GM23248 (cell line): ENCODE measurements around the gene FAM53A. TPM values are rescaled to one million over a fixed set of nuclear protein-coding genes. Genes with fewer than 3 reads are reported as not detected.

Source experiments
- DNase-seq: peaks from one replicate; pipeline ENCODE4 v3.0.0-alpha.2; 2015
- H2AFZ ChIP-seq: fragments of 200-600 bp; sonication (generic); 2 replicates; pipeline ENCODE4 v1.6.1; 2016; ENCODE audit warnings: antibody characterized with exemption
- H3F3A ChIP-seq: fragments of 200-600 bp; sonication (generic); 2 replicates; pipeline ENCODE4 v1.6.1; 2016; ENCODE audit warnings: mild to moderate bottlenecking, antibody characterized with exemption, mixed run types; ENCODE audit not compliant: insufficient read depth
- H3K27ac ChIP-seq: fragments of 200-600 bp; sonication (generic); 2 replicates; pipeline ENCODE4 v1.5.1; 2016; ENCODE audit warnings: mild to moderate bottlenecking
- H3K27me3 ChIP-seq: fragments of 200-600 bp; sonication (generic); replicated peaks from 2 replicates; pipeline ENCODE4 v1.6.1; 2016; ENCODE audit warnings: mild to moderate bottlenecking; ENCODE audit not compliant: insufficient read depth
- H3K36me3 ChIP-seq: fragments of 200-600 bp; sonication (generic); 2 replicates; pipeline ENCODE4 v1.6.1; 2016; ENCODE audit warnings: low read depth, mild to moderate bottlenecking
- H3K4me1 ChIP-seq: fragments of 200-600 bp; sonication (generic); 2 replicates; pipeline ENCODE4 v1.6.1; 2016; ENCODE audit warnings: mild to moderate bottlenecking; ENCODE audit not compliant: insufficient read depth
- H3K4me2 ChIP-seq: fragments of 200-600 bp; sonication (generic); one replicate; pipeline ENCODE4 v1.6.1; 2016; ENCODE audit warnings: mild to moderate bottlenecking; ENCODE audit not compliant: unreplicated experiment
- H3K4me3 ChIP-seq: fragments of 200-600 bp; sonication (generic); 2 replicates; pipeline ENCODE4 v1.5.1; 2016; ENCODE audit warnings: mild to moderate bottlenecking
- H3K79me2 ChIP-seq: fragments of 200-600 bp; sonication (generic); 2 replicates; pipeline ENCODE4 v1.6.1; 2016; ENCODE audit warnings: mild to moderate bottlenecking; ENCODE audit not compliant: insufficient read depth
- H3K9ac ChIP-seq: fragments of 200-600 bp; sonication (generic); 2 replicates; pipeline ENCODE4 v1.6.1; 2016; ENCODE audit warnings: mild to moderate bottlenecking
- H3K9me2 ChIP-seq: fragments of 200-600 bp; sonication (generic); 2 replicates; pipeline ENCODE4 v1.6.1; 2016; ENCODE audit warnings: mixed run types, mild to moderate bottlenecking, moderate library complexity; ENCODE audit not compliant: insufficient read depth
- H3K9me3 ChIP-seq: fragments of 200-600 bp; sonication (generic); one replicate; pipeline ENCODE4 v1.6.1; 2017; ENCODE audit warnings: low read depth
- H4K20me1 ChIP-seq: fragments of 200-600 bp; sonication (generic); 2 replicates; pipeline ENCODE4 v1.6.0; 2016; ENCODE audit not compliant: insufficient read depth
- EZH2 ChIP-seq: fragments of 200-600 bp; sonication (generic); IDR thresholded peaks from 2 replicates; pipeline ENCODE4 v1.6.1; 2018; ENCODE audit warnings: antibody characterized with exemption, mild to moderate bottlenecking; ENCODE audit not compliant: insufficient read depth, poor library complexity, severe bottlenecking
- EZH2phosphoT487 ChIP-seq: fragments of 200-600 bp; sonication (generic); IDR thresholded peaks from 2 replicates; pipeline ENCODE4 v1.6.1; 2018; ENCODE audit warnings: antibody characterized with exemption, moderate library complexity, mild to moderate bottlenecking, low read depth; ENCODE audit not compliant: insufficient read depth
- WGBS, 2 experiments: methylation state at CpG; one replicate each; pipeline ENCODE4 v1.1.6; 2015 to 2017; ENCODE audit warnings: low lambda C conversion rate in 2 of 2, low coverage in 1 of 2; ENCODE audit errors: missing lambda C conversion rate in 2 of 2; 5-methylcytosine and 5-hydroxymethylcytosine counted together
- in situ Hi-C: fragments of 300-500 bp; cut with MboI; formaldehyde crosslinking; loops from 2 replicates; pipeline ENCODE4 v1.15.0; 2020
- polyA plus RNA-seq: library from polyadenylated mRNA; unstranded; fragments of >200 nt; fragmentation: Nextera tagmentation; extraction: Ambion mirVana; gene quantifications from 2 replicates; pipeline ENCODE4 v1.2.1, GENCODE V29; 2016
- total RNA-seq: library from RNA; depleted of rRNA; stranded (reverse); fragments of >200 nt; shearing (Covaris generic); gene quantifications from 2 replicates; pipeline ENCODE4 v1.2.3, GENCODE V29; 2014

Gene FAM53A
- total and polyA plus RNA-seq, 2 experiments from 2014 or later = 2.8 to 3.8 TPM

- H4K20me1 ChIP-seq = no peaks in the 10 kb centered on the region
- no peaks in the 10 kb centered on the region for H3K27me3 ChIP-seq
- H3K27ac ChIP-seq = no peak overlapping the region
- H3K36me3 ChIP-seq = 0 out of 2 replicates have a peak, but pooled peaks cover 4% of the 10 kb centered on the region
- in situ Hi-C loops = no loop called here
- no peak overlapping the region for H3K4me2 ChIP-seq
- 82 to 87% methylated on average over 15 to 23 of the region's 23 CpGs for WGBS, 2 experiments
- H3K9ac ChIP-seq = no peak overlapping the region
- no peaks in the 10 kb centered on the region for H3K9me3 ChIP-seq
- H2AFZ ChIP-seq = no peak overlapping the region
- H3K4me3 ChIP-seq = no peak overlapping the region
- H3K9me2 ChIP-seq = no peaks in the 10 kb centered on the region
- H3K4me1 ChIP-seq = no peaks in the 10 kb centered on the region
- H3K79me2 ChIP-seq = no peaks in the 10 kb centered on the region
- peaks cover 32% of the 10 kb centered on the region for H3F3A ChIP-seq
- DNase-seq = no peak
- TF ChIP-seq EZH2 (no peak), EZH2phosphoT487 (no peak)
These were observed 1.4 kb upstream of the FAM53A start for GRCh38 chr4:1685235-1686150.

GRCh38 chr4:1684506-1685234, 557 bp upstream of the FAM53A start:
- 32 to 51% methylated on average over 44 to 65 of the region's 66 CpGs for WGBS, 2 experiments
- no peak for TF ChIP-seq EZH2
- Histone ChIP-seq H3K36me3 (no peaks in the 10 kb centered on the region), H3K4me2 (no peak overlapping the region), H3K9me3 (no peaks in the 10 kb centered on the region), H3K79me2 (no peaks in the 10 kb centered on the region), H3K9me2 (no peaks in the 10 kb centered on the region), H4K20me1 (no peaks in the 10 kb centered on the region), H3K4me1 (no peaks in the 10 kb centered on the region), H3K4me3 (peak overlapping the region; percentile 40), H2AFZ (peak overlapping the region; percentile 58), H3F3A (peaks cover 28% of the 10 kb centered on the region), H3K27me3 (no peaks in the 10 kb centered on the region), H3K27ac (no peak overlapping the region), H3K9ac (peak overlapping the region; percentile 24; the same call in 1 of the 2 replicates)
- in situ Hi-C loops = no loop called here
- DNase-seq = no peak

- Histone ChIP-seq H2AFZ (peak overlapping the region; percentile 79), H3K27me3 (no peaks in the 10 kb centered on the region), H3K36me3 (no peaks in the 10 kb centered on the region), H3K4me1 (no peaks in the 10 kb centered on the region), H3K79me2 (no peaks in the 10 kb centered on the region), H3K9me3 (no peaks in the 10 kb centered on the region), H3K9ac (peak overlapping the region; percentile 78), H3F3A (peaks cover 17% of the 10 kb centered on the region), H3K4me3 (peak overlapping the region; percentile 70), H3K27ac (peak overlapping the region; percentile 84), H4K20me1 (no peaks in the 10 kb centered on the region), H3K4me2 (peak overlapping the region; percentile 87), H3K9me2 (no peaks in the 10 kb centered on the region)
- WGBS, 2 experiments = 1 to 3% methylated on average over 13 of the region's 13 CpGs
- TF ChIP-seq EZH2 (no peak), EZH2phosphoT487 (no peak)
- in situ Hi-C loops = no loop called here
- DNase-seq = peak; percentile 91
These were observed 815 bp downstream of the FAM53A start for GRCh38 chr4:1683261-1683735.

- whole genome bisulfite sequencing, 2 experiments = 95 to 96% methylated on average over 13 of the region's 13 CpGs
- Histone ChIP-seq H3K27me3 (no peaks in the 10 kb centered on the region), H4K20me1 (no peaks in the 10 kb centered on the region), H3K36me3 (no peaks in the 10 kb centered on the region), H2AFZ (peak overlapping the region; percentile 79), H3K4me2 (peak overlapping the region; percentile 87), H3K9me2 (no peaks in the 10 kb centered on the region), H3K27ac (peak overlapping the region; percentile 84), H3K79me2 (no peaks in the 10 kb centered on the region), H3K9me3 (no peaks in the 10 kb centered on the region), H3K9ac (peak overlapping the region; percentile 78), H3K4me3 (peak overlapping the region; percentile 70), H3F3A (peaks cover 17% of the 10 kb centered on the region), H3K4me1 (no peaks in the 10 kb centered on the region)
- in situ Hi-C loops = no loop called here
- DNase-seq = no peak
- TF ChIP-seq EZH2 (no peak), EZH2phosphoT487 (no peak)
These were observed 1.3 kb downstream of the FAM53A start for GRCh38 chr4:1682860-1683259.
